Thoracic aorta (tissue), 2 donors: ENCODE results near the gene PSD2. TPM values are rescaled to one million over a fixed set of nuclear protein-coding genes. Genes with fewer than 3 reads are reported as not detected.

Source experiments
- ATAC-seq: fragments of 150-250 bp; one replicate; pipeline ENCODE4 v1.8.0; 2017; ENCODE audit warnings: low read depth; ENCODE audit not compliant: insufficient number of reproducible peaks, low FRiP score
- DNase-seq: peaks from one replicate; pipeline ENCODE4 v3.0.0-alpha.2; 2020; ENCODE audit warnings: low spot score
- H3K27ac ChIP-seq, 2 donors: fragments of 200-600 bp; sonication (generic); 1 replicate in 1 of 2; 2 replicates in 1 of 2; pipeline ENCODE4 v1.5.1; 2016; ENCODE audit warnings: mild to moderate bottlenecking in 2 of 2, moderate library complexity in 2 of 2
- H3K27me3 ChIP-seq: fragments of 200-600 bp; sonication (generic); replicated peaks from 2 replicates; pipeline ENCODE4 v1.6.0; 2016; ENCODE audit warnings: mild to moderate bottlenecking; ENCODE audit not compliant: insufficient read depth
- H3K36me3 ChIP-seq: fragments of 200-600 bp; sonication (generic); one replicate; pipeline ENCODE4 v1.5.1; 2016
- H3K4me1 ChIP-seq, 2 donors: fragments of 200-600 bp; sonication (generic); 1 replicate in 1 of 2; 2 replicates in 1 of 2; pipeline versions ENCODE4 v1.5.1 to v1.6.0; 2016; ENCODE audit warnings: low read depth in 2 of 2, mild to moderate bottlenecking in 1 of 2; ENCODE audit not compliant: control insufficient read depth in 1 of 2
- H3K4me3 ChIP-seq: fragments of 200-600 bp; sonication (generic); 2 replicates; pipeline ENCODE4 v1.5.1; 2016; ENCODE audit warnings: mild to moderate bottlenecking
- H3K9me3 ChIP-seq: fragments of 200-600 bp; sonication (generic); 2 replicates; pipeline ENCODE4 v1.5.1; 2016
- total RNA-seq, 2 donors: library from RNA; depleted of rRNA; stranded (reverse); fragments of >200 nt; gene quantifications; one replicate each; pipeline versions ENCODE4 v1.1.0 to v1.2.3, GENCODE V29; 2016
- TF ChIP-seq, protein P1 (sequence below): fragments of 200-600 bp; sonication (generic); IDR thresholded peaks from one replicate; pipeline ENCODE4 v1.5.1; 2019; ENCODE audit warnings: antibody characterized with exemption

PSD2 gene
- total RNA-seq, 2 donors from 2014 or later = 0.14 to 0.41 TPM

DNA sequence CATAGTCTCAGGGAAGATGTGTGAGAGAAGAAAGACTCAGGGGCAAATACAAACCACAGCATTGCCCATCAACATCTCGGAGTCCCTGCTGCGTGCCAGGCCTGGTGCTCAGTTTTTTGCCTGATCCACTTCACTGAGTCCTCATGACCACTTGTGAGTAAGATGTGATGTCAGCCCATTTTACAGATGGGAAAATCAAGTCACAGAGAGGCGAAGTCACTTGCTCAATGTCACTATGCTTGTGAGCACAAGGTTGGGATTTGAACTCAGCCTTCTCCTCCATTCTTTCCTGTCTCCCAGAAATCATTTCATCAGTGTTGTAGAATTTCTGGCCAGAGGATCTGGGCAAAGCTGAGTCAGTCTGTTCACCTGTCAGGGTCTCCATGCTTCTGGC is 34.6 kb upstream of the PSD2 start:
- H3K9me3 ChIP-seq = no peaks in the 10 kb centered on the region
- no peak overlapping the region for H3K4me3 ChIP-seq
- no peaks in the 10 kb centered on the region for H3K36me3 ChIP-seq
- TF ChIP-seq, protein P1, sequence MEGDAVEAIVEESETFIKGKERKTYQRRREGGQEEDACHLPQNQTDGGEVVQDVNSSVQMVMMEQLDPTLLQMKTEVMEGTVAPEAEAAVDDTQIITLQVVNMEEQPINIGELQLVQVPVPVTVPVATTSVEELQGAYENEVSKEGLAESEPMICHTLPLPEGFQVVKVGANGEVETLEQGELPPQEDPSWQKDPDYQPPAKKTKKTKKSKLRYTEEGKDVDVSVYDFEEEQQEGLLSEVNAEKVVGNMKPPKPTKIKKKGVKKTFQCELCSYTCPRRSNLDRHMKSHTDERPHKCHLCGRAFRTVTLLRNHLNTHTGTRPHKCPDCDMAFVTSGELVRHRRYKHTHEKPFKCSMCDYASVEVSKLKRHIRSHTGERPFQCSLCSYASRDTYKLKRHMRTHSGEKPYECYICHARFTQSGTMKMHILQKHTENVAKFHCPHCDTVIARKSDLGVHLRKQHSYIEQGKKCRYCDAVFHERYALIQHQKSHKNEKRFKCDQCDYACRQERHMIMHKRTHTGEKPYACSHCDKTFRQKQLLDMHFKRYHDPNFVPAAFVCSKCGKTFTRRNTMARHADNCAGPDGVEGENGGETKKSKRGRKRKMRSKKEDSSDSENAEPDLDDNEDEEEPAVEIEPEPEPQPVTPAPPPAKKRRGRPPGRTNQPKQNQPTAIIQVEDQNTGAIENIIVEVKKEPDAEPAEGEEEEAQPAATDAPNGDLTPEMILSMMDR = no peak
- H3K27ac ChIP-seq = no peak overlapping the region
- DNase-seq (no peak), ATAC-seq (no peak)
- peaks cover 4% of the 10 kb centered on the region for H3K27me3 ChIP-seq
- H3K4me1 ChIP-seq = peaks cover 2 to 20% of the 10 kb centered on the region in 2 donors

DNA sequence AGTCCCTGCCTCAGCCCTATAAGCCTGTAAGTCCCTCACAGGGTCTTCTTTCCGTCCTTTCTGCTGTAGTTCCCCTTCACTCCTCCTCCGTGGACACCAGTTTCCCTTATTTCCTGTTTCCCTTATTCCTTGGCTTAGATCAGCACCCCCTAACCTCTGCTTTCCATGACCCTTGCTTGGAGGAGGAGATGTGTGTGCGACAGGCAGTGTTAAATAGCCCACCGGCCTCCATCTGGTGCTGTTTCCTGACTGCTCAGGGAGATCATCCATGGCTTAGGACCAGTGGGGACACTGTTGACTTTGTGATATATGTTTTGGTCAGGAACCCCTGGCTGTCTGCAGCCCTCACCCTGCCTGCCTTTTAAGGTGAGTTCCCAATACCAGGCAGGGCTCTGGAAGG is 34.1 kb upstream of the PSD2 start:
- TF ChIP-seq, protein P1 = no peak
- no peaks in the 10 kb centered on the region for H3K9me3 ChIP-seq
- peaks cover 0 to 17% of the 10 kb centered on the region in 2 donors for H3K4me1 ChIP-seq
- no peak for ATAC-seq
- H3K4me3 ChIP-seq = no peak overlapping the region
- H3K27ac ChIP-seq = no peak overlapping the region
- H3K27me3 ChIP-seq = no peaks in the 10 kb centered on the region
- no peak for DNase-seq
- no peaks in the 10 kb centered on the region for H3K36me3 ChIP-seq

DNA sequence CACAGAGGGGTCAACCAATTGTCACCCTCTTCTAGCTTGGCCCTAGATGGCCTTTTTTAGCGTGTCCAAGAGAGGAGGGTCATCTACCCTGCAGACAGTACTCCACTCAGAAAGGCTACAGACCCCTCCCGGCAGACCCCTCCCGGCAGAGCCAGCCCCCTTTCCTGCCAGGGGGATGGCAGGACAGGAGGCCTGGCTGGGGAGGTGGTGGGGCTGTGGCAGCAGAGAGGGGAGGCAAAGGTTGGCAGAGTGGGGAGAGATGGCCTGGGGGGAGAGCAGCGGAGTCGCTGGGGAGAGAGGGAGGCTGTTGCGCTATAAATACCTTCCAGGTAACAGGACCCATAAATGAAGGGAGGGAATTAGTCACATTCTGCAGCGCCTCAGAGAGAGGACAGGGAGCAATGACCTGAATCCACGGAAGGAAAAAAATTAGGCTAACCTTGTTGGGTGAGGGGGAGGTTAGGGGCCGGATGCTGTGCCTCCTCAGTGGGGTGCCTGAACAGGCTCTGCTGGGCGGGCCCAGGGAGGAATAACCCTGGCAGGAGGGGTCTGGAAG is 32.9 kb upstream of the PSD2 start:
- DNase-seq = no peak
- Histone ChIP-seq H3K4me3 (no peak overlapping the region), H3K4me1 (peaks cover 0 to 17% of the 10 kb centered on the region in 2 donors), H3K36me3 (no peaks in the 10 kb centered on the region), H3K27me3 (no peaks in the 10 kb centered on the region), H3K9me3 (no peaks in the 10 kb centered on the region), H3K27ac (no peak overlapping the region)
- TF ChIP-seq, protein P1 = no peak
- no peak for ATAC-seq

DNA sequence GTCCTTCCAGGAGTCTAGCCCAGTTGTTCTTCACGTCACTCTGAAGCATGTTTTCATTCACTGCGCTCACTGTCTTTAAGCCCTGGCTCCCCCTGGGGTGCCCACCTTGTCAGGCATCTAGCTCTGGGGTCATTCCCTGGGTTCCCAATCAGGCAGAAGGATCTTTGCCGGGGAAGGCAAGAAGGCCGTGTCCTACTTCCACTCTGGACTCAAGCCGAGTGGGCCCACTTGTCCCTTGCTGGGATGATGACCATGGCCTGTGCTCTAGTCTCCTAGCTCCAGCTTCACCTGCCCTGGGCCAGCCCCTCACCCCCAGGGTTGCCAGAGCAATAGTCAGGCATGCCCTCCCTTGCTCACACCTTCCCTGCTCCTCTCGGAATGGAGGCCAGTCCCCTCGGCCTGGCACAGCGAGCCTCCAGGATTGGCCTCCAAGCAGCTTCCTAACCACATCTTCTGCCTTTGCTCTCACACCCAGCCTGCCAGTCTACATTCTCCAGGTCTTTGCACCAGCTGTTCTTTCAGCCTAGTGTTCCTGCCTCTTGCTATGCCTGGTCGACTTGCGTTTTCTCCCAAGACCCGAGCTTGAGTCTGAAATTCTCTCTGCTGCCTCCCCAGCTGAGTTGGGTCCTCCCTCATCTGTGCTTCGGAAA is 32.2 kb upstream of the PSD2 start:
- Histone ChIP-seq H3K9me3 (no peaks in the 10 kb centered on the region), H3K27ac (peak overlapping the region in 1 of 2 donors; percentile 3), H3K4me1 (peaks cover 0 to 17% of the 10 kb centered on the region in 2 donors), H3K4me3 (no peak overlapping the region), H3K27me3 (no peaks in the 10 kb centered on the region), H3K36me3 (no peaks in the 10 kb centered on the region)
- TF ChIP-seq, protein P1 = no peak
- DNase-seq (no peak), ATAC-seq (no peak)

DNA sequence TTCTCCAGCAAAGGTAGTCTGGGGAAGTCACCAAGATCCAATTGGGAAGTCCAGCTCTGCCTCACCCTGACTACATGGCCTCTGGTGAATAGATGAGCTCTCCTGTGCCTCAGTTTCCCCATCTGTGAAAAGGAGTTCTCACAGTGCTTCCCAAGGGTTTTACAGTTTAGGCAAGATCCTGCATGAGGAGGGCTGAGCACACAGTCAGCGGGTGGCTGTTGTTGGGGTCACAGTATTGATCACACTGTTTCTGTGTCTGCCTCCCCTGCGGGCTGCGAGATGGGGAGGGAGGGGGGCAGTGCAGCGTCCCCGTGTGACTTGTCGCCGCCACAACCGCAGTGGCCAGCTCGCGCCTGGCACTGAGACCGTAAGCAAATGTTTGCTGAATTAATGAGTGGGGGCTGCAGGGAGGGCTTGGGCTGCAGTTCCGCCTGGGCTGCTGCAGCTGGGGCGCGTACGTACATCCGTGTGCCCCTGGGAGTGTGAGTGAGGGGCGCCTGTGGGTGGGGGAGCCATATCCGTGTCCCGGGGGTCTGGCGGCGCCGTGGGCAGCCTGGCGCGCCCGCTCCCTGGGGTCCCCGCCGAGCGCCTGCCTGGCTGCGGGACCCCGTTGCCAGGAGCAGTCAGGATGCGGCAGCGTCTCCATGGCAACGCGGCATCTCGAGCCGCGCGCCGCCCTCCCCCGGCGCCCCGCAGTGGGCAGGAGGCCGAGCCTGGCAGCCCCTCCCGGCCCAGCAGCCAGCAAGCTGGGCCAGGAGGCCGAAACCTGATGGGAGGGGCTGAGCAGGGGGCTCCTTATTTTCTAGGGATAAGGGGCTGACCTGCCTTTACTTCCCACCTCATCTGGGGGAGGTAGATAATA is 31.4 kb upstream of the PSD2 start:
- Histone ChIP-seq H3K27ac (peak overlapping the region in 1 of 2 donors; percentile 3), H3K4me3 (no peak overlapping the region), H3K36me3 (no peaks in the 10 kb centered on the region), H3K27me3 (no peaks in the 10 kb centered on the region), H3K9me3 (no peaks in the 10 kb centered on the region), H3K4me1 (peaks cover 0 to 17% of the 10 kb centered on the region in 2 donors)
- DNase-seq (no peak), ATAC-seq (no peak)
- TF ChIP-seq, protein P1 = no peak
